ENCODE data around the gene TWNK.
A peak's percentile ranks its signal among the peaks of the same experiment; 100 is the strongest.

The TWNK gene

DNA sequence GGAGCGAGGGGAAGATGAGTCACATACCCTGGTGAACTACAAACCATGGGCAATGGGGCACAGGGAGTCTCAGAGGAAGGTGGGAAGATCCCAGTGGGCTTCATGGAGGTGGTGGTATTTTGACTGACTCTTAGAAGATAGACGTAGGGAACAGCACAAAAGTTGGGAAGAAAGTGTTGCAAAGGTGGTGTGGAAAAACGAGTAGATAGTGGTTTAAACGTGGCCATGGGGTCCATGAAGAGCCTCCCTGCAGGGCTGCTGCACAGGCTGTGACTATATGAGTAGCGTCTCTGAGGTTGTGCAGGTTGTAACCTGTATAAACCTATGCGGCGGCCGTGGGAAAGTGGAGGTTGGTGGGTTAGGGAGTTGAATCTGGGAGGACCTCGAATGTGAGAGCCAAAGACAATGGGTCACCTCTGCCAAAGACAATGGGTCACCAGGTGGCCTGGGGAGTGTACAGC lies 26.1 kb downstream of the TWNK start:
- no peak for DNase-seq

DNA sequence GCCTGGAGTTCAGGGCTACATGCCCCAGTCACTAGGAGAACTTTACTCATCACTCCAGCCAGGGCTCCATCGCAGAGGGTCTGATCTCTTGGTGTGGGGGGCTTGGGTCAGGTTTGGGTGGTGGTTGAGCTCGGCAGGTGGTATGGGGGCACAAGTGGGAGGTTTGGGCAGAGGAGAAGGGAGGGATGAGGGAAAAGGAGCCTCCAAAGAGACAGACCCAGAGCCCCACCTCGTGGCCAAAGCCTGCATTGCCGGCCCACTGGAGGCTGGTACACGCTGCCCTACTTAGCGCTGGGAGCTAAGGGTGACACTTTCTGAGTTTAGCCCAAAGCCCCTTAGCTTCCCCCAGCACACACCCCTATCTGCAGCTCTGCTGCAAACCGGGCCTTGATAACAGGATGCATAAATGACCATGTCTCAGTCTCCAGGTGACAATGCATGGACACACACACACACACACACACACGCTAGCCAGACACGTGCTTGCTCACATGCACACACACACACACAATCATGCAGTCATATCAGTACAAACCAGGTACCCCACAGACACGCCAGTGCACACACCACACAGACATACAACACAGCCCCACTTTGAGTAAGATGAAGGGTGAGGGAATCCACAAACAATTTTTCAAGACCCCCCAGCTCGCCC lies 27.0 kb downstream of the TWNK start:
- peak in 1 of 2 experiments; percentile 31 for DNase-seq

DNA sequence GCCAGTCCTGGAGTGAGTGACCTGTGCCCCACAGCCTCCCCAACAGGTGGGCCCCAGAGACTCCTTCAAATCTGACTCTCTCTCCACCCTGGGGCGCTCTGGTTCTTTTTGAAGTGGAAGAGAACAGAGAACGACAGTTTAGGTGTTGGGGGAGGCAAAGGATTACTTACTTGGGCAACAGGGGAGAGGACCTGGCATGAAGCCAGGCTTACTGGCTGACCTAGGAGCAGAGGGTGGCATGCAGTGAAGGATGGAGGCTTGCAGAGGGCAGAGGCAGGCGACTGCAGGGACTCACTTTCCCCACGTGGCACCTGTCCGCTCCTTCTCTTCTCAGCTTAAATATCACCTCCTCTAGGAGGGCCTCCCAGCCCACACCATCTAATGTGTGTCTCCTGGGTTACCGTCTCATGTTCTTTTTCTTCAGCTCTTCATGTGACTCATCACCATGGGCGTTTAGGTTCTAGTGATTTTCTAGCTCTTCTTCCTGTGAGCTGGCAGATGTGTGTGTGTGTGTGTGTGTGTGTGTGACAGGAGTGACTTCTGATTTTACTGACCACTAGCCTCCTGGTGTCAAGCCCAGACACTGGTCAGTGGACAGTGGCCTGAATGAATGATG lies 27.7 kb downstream of the TWNK start:
- DNase-seq = no peak

DNA sequence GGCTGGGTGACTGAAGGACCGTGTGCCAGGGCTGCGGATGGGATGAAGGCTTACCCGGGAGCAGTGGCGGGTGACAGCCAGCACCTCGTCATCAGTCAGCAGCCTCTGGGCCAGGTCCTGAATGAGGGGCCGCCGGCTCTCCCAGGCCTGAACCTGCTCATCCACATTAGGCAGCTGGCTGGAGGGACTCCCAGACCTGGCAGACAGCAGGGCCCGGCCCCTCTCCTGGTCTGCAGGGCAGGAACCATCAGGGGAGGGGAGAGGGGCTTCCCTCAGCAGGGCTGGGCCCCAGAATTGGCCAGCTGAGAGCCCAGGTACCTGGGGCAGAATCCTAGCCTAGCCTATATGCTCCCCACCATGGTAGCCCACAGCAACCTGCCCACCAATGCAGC lies 28.2 kb downstream of the TWNK start:
- no peak for DNase-seq

DNA sequence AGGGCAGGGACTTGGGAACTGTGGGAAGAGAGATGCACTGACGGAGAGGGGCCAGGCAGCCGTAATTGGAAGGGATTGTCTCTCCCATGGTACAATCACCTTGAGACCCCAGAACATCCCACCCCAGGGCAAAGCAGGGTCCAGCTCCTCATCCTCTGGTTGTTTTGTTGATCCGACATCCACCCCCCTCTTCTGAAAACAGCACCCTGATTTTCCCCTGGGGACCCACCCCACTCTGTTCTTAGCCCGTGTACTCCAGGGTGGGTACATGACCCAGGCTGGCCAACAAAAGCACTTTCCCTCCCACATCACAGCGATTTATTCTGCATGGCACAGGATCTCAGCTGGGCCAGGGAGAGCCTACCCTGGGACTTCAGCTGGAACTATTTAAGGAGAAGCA lies 29.5 kb downstream of the TWNK start:
- DNase-seq = no peak

DNA sequence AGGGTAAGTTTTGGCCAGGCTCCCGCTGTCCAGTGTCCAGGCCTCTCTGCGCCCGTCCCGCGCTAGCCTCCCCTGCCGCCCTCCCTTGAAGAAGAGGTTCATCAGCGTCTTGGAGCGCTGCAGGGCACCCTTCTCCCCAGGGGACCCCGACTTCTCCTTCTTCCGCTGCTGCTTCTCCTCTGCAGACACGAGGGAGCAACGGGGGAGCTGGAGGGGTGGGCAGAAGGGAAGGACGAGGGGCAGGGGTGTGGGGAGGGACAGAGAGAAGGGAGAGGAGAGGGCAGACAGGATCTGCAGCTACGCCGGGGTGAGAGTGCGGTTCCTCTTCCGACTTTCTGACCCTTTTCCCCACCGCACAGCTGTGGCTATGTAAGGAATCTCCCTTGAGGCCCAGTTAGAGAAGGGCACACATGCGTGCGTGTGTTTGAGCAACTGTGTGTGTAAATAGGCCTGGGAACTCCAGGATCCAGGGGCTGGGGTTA lies 30.8 kb downstream of the TWNK start:
- no peak for DNase-seq

DNA sequence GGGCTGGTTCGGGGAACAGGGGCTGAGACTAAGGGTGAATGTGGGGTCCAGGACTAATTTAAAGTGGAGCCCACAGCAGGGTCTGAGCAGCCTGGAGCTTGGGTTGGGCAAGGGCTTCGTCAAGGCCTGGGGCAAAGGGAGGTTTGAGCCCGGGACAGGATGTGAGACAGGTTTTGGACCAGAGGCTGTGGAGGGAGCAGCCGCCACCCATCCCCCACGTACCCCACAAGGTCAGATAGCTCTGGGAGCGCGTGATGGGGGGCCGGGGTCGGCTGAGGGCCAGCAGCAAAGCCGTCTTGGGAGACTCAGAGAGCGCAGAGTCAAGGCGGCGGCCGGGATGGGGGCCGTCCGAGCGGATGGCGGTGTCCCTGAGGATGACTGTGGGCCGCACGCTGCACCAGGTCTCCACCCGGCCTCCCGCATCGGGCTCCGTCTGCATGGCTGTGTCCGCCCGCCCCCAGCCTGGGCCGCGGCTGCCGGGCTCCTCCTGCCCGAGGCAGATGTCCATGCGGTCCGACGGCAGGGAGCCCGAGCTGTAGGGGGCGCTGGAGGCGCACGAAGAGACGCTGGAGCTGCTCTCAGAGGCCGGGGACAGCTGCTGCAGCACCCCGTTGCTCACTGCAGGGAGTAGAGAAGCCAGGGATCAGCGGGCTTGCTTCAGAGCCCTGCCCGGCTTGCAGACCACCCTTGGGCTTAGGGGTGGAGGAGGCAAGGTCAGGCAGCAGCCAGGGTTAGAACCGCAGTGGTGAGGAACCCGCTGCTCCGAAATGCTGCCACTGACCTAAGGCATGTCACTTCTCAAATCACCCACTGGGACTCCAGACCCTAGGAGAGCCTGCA lies 31.5 kb downstream of the TWNK start:
- DNase-seq = peak; percentile 28 to 41

DNA sequence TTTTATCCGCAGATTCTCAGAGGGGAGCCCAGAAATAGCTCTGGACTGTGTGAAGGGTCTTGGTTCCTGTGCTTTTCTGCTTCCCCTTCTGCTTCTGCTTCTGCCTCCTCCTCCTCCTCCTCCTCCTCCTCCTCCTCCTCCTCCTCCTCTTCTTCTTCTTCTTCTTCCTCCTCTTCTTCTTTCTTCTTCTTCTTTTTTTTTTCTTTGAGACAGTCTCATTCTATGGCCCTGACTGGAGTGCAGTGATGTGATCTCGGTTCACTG lies 32.0 kb downstream of the TWNK start:
- DNase-seq = no peak

DNA sequence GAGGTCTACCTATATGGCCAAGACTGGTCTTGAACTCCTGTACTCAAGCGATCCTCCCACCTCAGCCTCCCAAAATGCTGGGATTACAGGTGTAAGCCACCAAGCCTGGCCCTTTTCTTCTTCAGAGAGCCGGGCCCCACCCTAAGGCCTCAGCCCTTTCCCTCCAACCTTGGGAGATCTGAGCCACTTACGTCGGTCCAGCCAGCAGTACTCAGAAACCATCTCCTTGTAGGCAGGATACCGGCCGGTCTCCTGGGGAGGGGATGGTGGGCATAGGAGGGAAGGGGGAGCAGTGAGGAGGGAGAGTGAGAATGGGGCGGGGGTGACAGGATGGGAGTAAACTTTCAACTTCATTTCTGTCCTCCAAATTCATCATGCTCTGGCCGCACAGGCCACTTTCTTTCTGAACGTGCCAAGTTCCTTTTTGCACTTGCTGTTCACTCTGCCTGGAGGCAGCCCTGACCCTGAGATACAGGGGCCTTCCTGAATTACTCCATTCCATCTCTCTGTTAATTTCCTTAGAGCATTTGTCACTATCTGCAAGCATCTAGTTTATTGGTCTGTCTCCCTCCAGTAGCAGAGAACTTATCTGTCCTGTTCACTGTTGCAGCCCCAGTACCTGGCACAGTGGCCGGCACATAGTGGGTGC lies 33.2 kb downstream of the TWNK start:
- DNase-seq = no peak

DNA sequence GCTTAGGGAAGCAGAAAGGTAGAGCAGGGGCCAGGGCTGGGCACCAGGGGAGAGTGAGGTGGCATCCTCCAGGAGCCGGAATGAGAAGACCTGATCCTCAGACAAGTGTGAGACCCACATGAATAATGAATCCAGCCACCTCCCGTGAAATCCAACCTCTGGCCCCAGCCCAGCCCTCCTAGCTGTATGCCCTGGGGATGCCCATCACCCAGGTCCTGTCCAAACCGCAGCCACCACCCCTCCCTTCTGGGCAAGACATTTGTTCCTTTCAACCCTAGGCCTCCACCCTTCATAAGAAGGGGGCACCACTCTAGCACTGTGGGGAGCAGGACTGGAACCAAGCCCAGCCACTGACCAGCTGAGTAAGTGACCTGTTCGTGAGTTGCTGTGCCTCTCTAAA lies 33.9 kb downstream of the TWNK start:
- DNase-seq = no peak

DNA sequence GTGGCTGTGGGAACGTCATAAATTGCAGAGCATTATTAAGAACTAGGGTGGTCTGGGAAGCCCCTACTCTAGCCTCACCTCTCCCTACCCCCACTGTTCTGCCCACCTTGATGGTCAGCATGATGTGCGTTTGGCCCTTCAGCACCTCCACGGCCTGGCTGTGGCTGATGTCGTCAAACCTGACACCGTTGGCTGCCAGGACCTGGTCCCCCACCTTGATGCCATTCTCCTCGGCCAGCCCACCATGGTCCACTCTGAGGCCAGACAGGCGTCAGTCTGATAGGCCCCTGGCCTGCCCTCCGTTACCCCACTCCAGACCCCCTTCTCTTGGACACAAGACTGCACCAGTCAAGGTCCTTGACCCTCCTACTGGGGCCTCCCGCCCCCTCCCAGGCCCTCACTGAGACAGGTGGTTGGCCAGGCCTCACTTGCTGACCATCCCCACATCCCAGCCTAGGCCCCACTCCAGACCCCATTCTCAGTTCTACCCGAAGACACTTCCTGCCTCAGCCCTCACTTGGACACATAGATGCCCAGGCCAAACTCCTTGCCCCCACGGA lies 34.4 kb downstream of the TWNK start:
- no peak for DNase-seq

DNA sequence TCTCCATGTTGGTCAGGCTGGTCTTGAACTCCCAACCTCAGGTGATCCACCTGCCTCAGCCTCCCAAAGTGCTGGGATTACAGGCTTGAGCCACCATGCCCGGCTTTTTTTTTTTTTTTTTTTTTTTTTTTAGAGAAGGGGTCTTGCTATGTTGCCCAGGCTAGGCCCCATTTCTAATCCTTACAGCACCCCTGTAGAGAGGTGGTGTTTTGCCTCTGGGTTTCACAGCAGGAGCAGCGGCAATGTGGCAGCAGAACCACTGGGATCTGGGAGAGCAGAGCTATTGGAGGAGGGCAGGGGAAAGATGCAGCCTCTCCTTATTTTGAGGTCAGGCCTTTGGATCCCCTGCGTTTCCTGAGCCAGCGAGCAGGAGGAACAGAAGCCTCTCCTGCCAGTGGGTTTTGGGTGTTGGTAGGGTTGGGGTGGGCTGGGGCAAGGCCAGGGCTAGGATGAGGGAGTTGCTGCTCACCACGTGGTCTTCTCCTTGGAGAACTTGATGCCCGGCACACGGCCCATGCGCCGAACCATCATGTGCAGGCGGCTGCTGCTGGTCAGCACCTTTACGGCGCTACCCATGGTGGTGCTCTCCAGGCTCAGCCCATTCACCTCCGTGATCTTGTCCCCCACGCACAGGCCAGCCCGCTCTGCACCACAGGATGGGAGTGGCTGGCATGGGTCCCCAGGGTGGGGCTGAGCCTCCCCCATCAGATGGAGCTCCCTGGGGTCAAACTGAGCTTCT lies 35.8 kb downstream of the TWNK start:
- DNase-seq = no peak

DNA sequence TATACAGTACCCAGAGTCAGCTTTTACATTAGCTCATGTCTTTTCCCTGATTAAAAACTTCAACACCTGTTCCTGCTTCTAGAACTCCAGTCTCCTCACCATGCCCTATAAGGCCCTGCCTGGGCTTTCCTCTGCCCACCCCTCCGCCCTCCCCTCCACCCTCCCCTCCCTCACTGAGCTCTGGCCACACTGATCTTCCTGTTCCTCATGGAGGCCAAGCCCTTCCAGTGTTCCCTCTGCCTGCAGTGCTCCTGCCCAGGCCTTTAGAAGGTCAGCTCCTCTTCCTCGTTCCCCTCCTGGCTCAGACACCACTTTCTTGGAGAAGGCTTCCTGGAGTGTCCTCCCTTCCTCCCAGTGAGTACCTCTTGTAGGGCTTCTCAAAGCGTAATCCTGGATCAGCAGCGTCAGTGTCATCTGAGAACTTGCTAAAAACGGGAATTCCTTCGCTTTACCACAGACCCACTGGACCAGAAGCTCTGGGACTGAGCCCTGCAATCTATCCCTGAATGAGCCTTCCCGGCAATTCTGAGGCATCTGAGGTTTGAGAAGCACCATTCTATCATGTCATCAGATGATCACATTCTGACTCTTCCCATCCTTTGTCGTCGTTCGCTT lies 39.9 kb downstream of the TWNK start:
- no peak for DNase-seq

DNA sequence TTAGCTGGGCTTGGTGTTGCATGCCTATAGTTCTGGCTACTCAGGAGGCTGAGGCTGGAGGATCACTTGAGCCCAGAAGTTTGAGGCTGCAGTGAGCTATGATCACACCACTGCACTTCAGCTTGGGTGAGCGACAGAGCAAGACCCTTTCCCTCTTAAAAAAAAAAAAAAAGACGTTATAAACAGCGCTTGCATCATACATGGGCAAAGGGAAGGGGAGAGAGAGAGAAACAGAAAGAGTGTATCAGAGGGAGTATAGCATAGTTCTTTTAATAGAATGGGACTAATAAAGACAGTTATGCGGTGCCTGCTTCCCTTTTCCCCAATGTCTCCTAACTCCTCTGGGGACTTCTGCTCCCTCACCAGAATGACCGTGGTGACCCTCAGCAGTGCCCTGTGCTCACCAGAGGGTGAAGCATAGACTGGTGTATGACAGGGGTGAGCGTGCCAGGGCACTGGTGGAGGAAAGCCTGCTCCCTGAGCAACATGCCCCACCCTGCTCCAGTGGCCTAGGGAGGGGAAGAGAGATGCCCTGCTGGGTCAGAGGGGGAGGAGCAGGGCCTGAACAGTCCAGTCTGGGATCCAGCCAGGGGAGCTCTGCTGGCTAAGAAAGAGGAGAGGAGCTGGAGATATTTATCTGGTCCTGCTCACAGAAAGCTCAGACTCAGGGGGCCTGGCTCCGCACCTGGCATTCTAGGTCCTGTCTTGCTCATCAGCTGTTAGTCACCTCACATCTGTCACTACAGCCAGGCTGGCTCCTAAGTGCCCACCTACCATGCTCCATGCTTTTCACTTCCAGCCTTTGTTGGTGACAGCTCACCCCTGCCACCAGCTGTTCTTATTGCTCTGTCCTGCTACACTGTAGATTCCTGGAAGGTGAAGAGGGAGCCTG lies 41.3 kb downstream of the TWNK start:
- no peak for DNase-seq

DNA sequence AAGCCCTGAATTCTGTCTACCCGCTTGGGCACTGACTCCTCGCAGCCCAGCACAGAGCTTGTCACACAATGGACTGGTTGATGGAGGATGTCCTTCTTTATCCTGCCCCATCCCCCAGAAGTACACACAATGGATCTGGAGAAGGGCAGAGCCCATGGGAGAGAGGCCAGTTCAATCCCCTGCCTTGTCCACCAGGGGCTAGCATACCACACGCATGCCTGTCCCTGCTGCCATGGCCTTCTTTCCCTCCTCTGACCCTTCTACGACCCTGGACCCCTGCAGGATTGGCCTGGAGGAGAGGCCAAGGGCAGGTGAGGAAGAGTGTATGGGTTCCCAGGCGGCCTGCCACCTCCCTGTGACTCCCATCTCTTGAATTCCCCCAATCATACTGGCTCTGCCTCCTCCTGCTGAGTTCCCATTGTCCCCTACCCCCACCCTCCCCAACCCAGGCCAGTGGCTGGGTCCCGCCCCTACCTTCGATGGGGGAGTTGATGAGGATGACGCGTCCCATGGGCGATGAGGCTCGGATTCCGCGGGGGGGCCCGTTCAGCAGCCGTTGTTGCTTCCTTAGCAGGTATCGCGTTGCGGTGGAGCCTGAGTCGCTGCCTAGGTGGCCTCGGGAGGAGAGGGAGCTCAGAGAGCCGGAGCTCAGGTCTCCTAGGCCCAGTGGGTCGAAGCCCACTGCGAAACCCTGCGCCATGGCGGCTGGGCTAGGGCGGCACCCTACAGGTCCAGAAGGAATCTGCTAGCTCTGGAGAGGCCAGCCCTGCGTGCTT lies 42.4 kb downstream of the TWNK start:
- no peak for DNase-seq

DNA sequence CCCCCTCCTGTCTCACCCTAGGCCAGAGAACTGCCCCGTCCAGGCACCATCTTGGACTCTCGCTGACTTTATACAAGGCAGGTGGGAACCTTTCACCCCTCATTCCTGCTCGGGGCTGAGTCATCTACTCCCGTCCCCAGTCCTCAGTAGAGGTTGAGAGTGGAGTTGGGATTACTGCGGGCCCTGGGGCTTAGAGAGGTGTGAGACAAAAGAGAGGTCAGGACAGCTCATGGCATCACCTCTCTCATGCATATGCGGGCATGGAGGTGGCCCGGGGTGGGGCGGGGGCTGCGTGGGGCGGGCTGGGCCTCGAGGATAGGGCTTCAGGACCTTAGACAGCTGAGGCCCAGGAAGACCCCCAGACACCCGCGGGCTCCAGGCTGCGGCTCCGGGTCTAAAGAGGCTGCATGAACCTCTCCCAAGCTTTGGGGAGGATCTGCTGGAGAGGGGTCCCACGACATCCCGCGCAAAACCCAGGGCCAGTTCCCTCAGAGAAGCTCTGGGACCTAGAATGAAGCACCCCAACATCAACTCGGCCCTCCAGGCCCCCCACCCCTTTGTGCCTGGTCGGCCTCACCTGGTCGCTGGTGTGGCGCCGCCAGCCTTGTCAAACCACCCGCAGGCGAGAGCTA lies 43.3 kb downstream of the TWNK start:
- no peak for DNase-seq

DNA sequence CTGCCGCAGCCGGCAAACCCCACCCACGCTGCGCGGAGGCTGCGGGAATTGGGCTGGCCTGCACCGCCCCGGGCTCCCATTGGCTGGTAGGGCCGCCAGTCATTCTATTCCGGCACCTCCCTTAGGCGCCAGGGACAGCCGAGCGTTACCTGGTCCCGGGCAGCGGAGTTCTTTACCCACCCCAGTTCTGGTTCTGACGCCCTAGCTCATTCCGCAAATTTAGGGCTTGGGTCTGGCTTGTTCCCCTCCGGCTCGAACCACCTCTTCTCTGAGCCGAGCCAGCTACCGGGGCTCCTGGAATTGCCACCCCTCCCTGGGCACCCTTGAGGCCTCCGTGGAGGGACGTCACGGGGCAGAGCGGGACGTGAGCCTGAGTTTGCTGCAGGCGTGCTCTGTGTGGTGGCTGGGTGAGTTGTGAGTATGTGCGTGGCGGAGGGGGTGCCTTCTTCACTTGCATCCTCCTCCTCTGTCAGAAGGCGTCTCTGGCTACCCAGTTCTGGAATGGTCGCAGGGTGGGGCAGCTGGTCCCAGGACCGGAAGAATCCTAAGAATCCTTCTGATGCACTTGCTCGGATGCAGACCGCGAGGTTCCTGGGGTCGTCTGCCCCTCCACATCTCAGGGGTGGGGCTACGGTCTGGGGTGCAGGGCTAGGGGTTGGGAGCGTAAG lies 43.9 kb downstream of the TWNK start, which contains the start of the genes PDZD7 and SFXN3:
Gene PDZD7 (minus strand): TSS at position 2 of the 668 bp plus-strand sequence. CDS start 910 bp downstream, outside the sequence.
Gene SFXN3 (plus strand): TSS at position 107 of the 668 bp plus-strand sequence. CDS start 3,461 bp downstream, outside the sequence.
- peak; percentile 52 to 82 for DNase-seq

DNA sequence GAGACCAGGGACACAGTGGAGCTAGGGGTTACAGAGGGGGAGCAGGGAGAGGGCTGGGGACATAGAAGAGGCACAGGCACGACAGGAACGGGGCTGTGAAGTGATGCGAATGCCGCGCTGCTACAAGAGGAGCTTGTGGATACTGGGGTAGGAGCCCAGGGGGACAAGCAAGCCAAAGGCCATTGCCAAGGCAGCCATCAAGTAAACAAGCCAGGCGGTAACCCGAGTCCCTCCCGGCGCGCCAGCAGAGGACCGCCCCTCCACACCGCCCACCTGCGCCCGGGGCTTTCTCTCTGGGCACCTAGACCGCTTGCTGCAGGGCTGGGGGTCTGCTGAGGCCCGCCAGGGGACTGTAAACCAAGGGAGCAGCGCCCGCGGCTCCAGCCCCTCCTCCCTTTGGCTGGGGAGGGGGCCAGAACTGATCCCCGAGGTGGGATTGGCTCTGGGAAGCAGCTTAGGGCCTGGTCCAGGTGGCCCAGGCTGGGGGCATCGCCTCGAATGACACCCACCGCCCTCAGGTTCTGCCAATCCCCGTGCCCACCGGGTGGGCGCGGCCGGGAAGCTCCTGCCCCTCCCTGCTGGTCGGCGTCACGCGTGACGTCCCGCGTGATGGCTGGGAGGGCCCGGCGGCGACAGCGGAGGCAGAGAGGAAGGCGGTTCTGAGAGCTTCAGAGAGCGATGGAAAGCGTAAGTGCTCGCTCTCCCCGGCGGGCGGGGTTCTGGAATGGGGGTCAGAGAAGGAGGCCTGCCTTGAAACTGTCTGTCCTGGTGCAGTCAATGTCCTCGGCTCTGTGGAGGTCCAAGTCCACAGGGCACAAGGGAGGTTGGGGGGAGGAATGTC lies 44.7 kb downstream of the TWNK start:
- peak; percentile 42 to 68 for DNase-seq

Data from SW 1271 (cell line).